Skeletal muscle satellite cell (primary cell): ENCODE results near the gene RECK.

Source experiments
- H3K27me3 ChIP-seq: 2 replicates; pipeline ENCODE4 v1.7.0; 2013; ENCODE audit warnings: low read length; ENCODE audit not compliant: control insufficient read depth, insufficient read depth
- H3K36me3 ChIP-seq: 2 replicates; pipeline ENCODE4 v1.7.0; 2013; ENCODE audit warnings: mild to moderate bottlenecking, control low read depth, low read length; ENCODE audit not compliant: insufficient read depth
- H3K4me1 ChIP-seq: 2 replicates; pipeline ENCODE4 v1.7.0; 2013; ENCODE audit warnings: low read length; ENCODE audit not compliant: control insufficient read depth, insufficient read depth
- H3K4me2 ChIP-seq: 2 replicates; pipeline ENCODE4 v1.7.0; 2013; ENCODE audit warnings: mild to moderate bottlenecking, low read length
- H3K4me3 ChIP-seq: 2 replicates; pipeline ENCODE4 v1.7.0; 2013; ENCODE audit warnings: low read length
- H3K9ac ChIP-seq: 2 replicates; pipeline ENCODE4 v1.7.0; 2013; ENCODE audit warnings: mild to moderate bottlenecking, low read depth, low read length, moderate library complexity
- H3K9me3 ChIP-seq: replicated peaks from 2 replicates; pipeline ENCODE4 v1.7.0; 2013; ENCODE audit warnings: mild to moderate bottlenecking, control low read depth, low read length

The RECK gene

GRCh38 chr9:36135741-36136271 is 99.1 kb downstream of the RECK start:
- Histone ChIP-seq H3K4me2 (peak overlapping the region; percentile 93), H3K4me1 (peaks cover 27% of the 10 kb centered on the region), H3K36me3 (no peaks in the 10 kb centered on the region), H3K27me3 (no peaks in the 10 kb centered on the region), H3K9me3 (no peaks in the 10 kb centered on the region), H3K9ac (peak overlapping the region; percentile 84), H3K4me3 (peak overlapping the region; percentile 90)

GRCh38 chr9:36136272-36136893 is 99.7 kb downstream of the RECK start, which contains the start of gene GLIPR2:
TSS of gene GLIPR2 (plus strand) at chr9:36136733. CDS start at chr9:36136779, 46 bp downstream.
- peak within 1 kb of the TSS; percentile 90 for H3K4me3 ChIP-seq
- H3K9ac ChIP-seq, result peak within 1 kb of the TSS; percentile 84
- no peaks in the 10 kb centered on the region for H3K27me3 ChIP-seq
- H3K4me2 ChIP-seq, result peak within 1 kb of the TSS; percentile 93
- no peaks in the 10 kb centered on the region for H3K36me3 ChIP-seq
- H3K9me3 ChIP-seq, result no peaks in the 10 kb centered on the region
- peaks cover 27% of the 10 kb centered on the region for H3K4me1 ChIP-seq

GRCh38 chr9:36136894-36137391 is 100.2 kb downstream of the RECK start:
- no peaks in the 10 kb centered on the region for H3K9me3 ChIP-seq
- peak overlapping the region; percentile 93 for H3K4me2 ChIP-seq
- H3K9ac ChIP-seq, result peak overlapping the region; percentile 84
- H3K4me3 ChIP-seq, result peak overlapping the region; percentile 90
- peaks cover 24% of the 10 kb centered on the region for H3K4me1 ChIP-seq
- H3K27me3 ChIP-seq, result no peaks in the 10 kb centered on the region
- peaks cover under 1% of the 10 kb centered on the region for H3K36me3 ChIP-seq

- Histone ChIP-seq H3K9me3 (no peaks in the 10 kb centered on the region), H3K4me2 (peak overlapping the region; percentile 93), H3K4me3 (peak overlapping the region; percentile 90), H3K9ac (peak overlapping the region; percentile 84), H3K4me1 (peaks cover 20% of the 10 kb centered on the region), H3K27me3 (no peaks in the 10 kb centered on the region), H3K36me3 (peaks cover 5% of the 10 kb centered on the region)
Observed at GRCh38 chr9:36137392-36138004, 100.8 kb downstream of the RECK start.

GRCh38 chr9:36138496-36138895 is 101.8 kb downstream of the RECK start:
- peaks cover 10% of the 10 kb centered on the region for H3K36me3 ChIP-seq
- H3K4me1 ChIP-seq, result peaks cover 17% of the 10 kb centered on the region
- H3K4me2 ChIP-seq, result peak overlapping the region; percentile 54
- no peak overlapping the region for H3K9ac ChIP-seq
- no peaks in the 10 kb centered on the region for H3K27me3 ChIP-seq
- H3K4me3 ChIP-seq, result no peak overlapping the region
- H3K9me3 ChIP-seq, result no peaks in the 10 kb centered on the region

GRCh38 chr9:36138901-36139300 is 102.2 kb downstream of the RECK start:
- Histone ChIP-seq H3K4me2 (peak overlapping the region; percentile 54), H3K4me3 (no peak overlapping the region), H3K27me3 (no peaks in the 10 kb centered on the region), H3K9ac (no peak overlapping the region), H3K4me1 (peaks cover 17% of the 10 kb centered on the region), H3K9me3 (no peaks in the 10 kb centered on the region), H3K36me3 (peaks cover 12% of the 10 kb centered on the region)

GRCh38 chr9:36140086-36141084 is 103.7 kb downstream of the RECK start:
- Histone ChIP-seq H3K9ac (peak overlapping the region; percentile 13), H3K4me3 (no peak overlapping the region), H3K4me1 (peaks cover 17% of the 10 kb centered on the region), H3K27me3 (no peaks in the 10 kb centered on the region), H3K36me3 (peaks cover 27% of the 10 kb centered on the region), H3K4me2 (peak overlapping the region; percentile 4), H3K9me3 (no peaks in the 10 kb centered on the region)

- H3K36me3 ChIP-seq, result peaks cover 28% of the 10 kb centered on the region
- no peak overlapping the region for H3K4me3 ChIP-seq
- no peak overlapping the region for H3K4me2 ChIP-seq
- H3K27me3 ChIP-seq, result no peaks in the 10 kb centered on the region
- peaks cover 10% of the 10 kb centered on the region for H3K4me1 ChIP-seq
- H3K9me3 ChIP-seq, result no peaks in the 10 kb centered on the region
- no peak overlapping the region for H3K9ac ChIP-seq
Observed at GRCh38 chr9:36141288-36141687, 104.6 kb downstream of the RECK start.

- Histone ChIP-seq H3K9me3 (no peaks in the 10 kb centered on the region), H3K4me2 (no peak overlapping the region), H3K36me3 (peaks cover 28% of the 10 kb centered on the region), H3K27me3 (no peaks in the 10 kb centered on the region), H3K4me1 (peaks cover 10% of the 10 kb centered on the region), H3K9ac (no peak overlapping the region), H3K4me3 (no peak overlapping the region)
Observed at GRCh38 chr9:36141761-36142160, 105.0 kb downstream of the RECK start.

GRCh38 chr9:36142510-36143244 is 106.0 kb downstream of the RECK start:
- H3K9ac ChIP-seq, result no peak overlapping the region
- H3K9me3 ChIP-seq, result no peaks in the 10 kb centered on the region
- no peaks in the 10 kb centered on the region for H3K27me3 ChIP-seq
- H3K4me3 ChIP-seq, result no peak overlapping the region
- H3K4me1 ChIP-seq, result peaks cover 3% of the 10 kb centered on the region
- H3K4me2 ChIP-seq, result no peak overlapping the region
- H3K36me3 ChIP-seq, result peaks cover 28% of the 10 kb centered on the region
